GM12874 (cell line): Measurements from ENCODE around the gene MYD88.

Experiments used
- CTCF ChIP-seq: IDR thresholded peaks from 2 replicates; pipeline ENCODE4 v1.5.1; 2011; ENCODE audit warnings: low read depth, mild to moderate bottlenecking, control low read depth, low read length, moderate library complexity; ENCODE audit not compliant: insufficient read depth

The MYD88 gene

GRCh38 chr3:38109580-38110313 is 28.7 kb upstream of the MYD88 start:
- no peak for TF ChIP-seq CTCF

GRCh38 chr3:38110314-38111050 is 28.0 kb upstream of the MYD88 start:
- no peak for TF ChIP-seq CTCF

- no peak for TF ChIP-seq CTCF
Observed at GRCh38 chr3:38111201-38111600, 27.3 kb upstream of the MYD88 start.

- TF ChIP-seq CTCF: no peak
Observed at GRCh38 chr3:38111696-38112377, 26.6 kb upstream of the MYD88 start.

GRCh38 chr3:38112378-38112761 is 26.1 kb upstream of the MYD88 start:
- no peak for TF ChIP-seq CTCF

GRCh38 chr3:38114052-38114874 is 24.2 kb upstream of the MYD88 start:
- TF ChIP-seq CTCF: no peak
